RPMI7951 (cell line): Measurements from ENCODE around the gene IL21R. TPM values are rescaled to one million over a fixed set of nuclear protein-coding genes. Genes with fewer than 3 reads are reported as not detected.

ENCODE experiments used
- DNase-seq: peaks from one replicate; pipeline ENCODE4 v3.0.0-alpha.2; 2012; ENCODE audit warnings: low read depth
- total RNA-seq: library from RNA; depleted of rRNA; stranded (reverse); fragments of >200 nt; shearing (Covaris generic); gene quantifications from 2 replicates; pipeline ENCODE4 v1.2.3, GENCODE V29; 2014; rRNA removed

IL21R gene
- total RNA-seq, 1 experiment from 2014 or later, result 1.1 TPM

- no peak for DNase-seq
These were observed 83.2 kb downstream of the IL21R start for GRCh38 chr16:27485126-27485525.

GRCh38 chr16:27485811-27486210 is 83.8 kb downstream of the IL21R start:
- DNase-seq, result no peak

- DNase-seq, result no peak
These were observed 84.4 kb downstream of the IL21R start for GRCh38 chr16:27486344-27486743.

- DNase-seq, result no peak
These were observed 84.8 kb downstream of the IL21R start for GRCh38 chr16:27486760-27487159.

GRCh38 chr16:27489421-27489820 is 87.4 kb downstream of the IL21R start:
- no peak for DNase-seq

- no peak for DNase-seq
These were observed 87.9 kb downstream of the IL21R start for GRCh38 chr16:27489906-27490305.

- DNase-seq, result no peak
These were observed 90.1 kb downstream of the IL21R start for GRCh38 chr16:27491894-27492587.

- DNase-seq, result no peak
These were observed 90.6 kb downstream of the IL21R start for GRCh38 chr16:27492588-27492979.

GRCh38 chr16:27495191-27495590 is 93.2 kb downstream of the IL21R start:
- no peak for DNase-seq

- no peak for DNase-seq
These were observed 96.3 kb downstream of the IL21R start for GRCh38 chr16:27498031-27498825.

GRCh38 chr16:27498916-27499658 is 97.1 kb downstream of the IL21R start:
- no peak for DNase-seq

GRCh38 chr16:27499659-27500055 is 97.7 kb downstream of the IL21R start:
- DNase-seq, result no peak

GRCh38 chr16:27500801-27501200 is 98.8 kb downstream of the IL21R start:
- DNase-seq, result no peak

Other genes with a start within 250 kb of the IL21R start
- gene KDM8, start 198.6 kb upstream of the IL21R start, total RNA-seq, result 2.3 and 2.4 TPM in 2 replicates
- gene NSMCE1, start 133.4 kb upstream of the IL21R start, total RNA-seq, result 83.5 and 85.5 TPM in 2 replicates
- gene IL4R, start 88.2 kb upstream of the IL21R start, total RNA-seq, result 23.9 and 27.6 TPM in 2 replicates
- gene GTF3C1, start 147.7 kb downstream of the IL21R start, total RNA-seq, result 35.9 and 39.6 TPM in 2 replicates
- gene KATNIP, start 148.0 kb downstream of the IL21R start, total RNA-seq, result 7.1 and 7.7 TPM in 2 replicates